GF-D8 (cell line): ENCODE data around the gene USP32.
A peak's percentile ranks its signal among the peaks of the same experiment; 100 is the strongest.
"Not testable (repeated sequence)": the region's sequence is repeated elsewhere in the genome, so short reads cannot be mapped to it uniquely, and the experiment has no call there.

Experiments
- DNase-seq: peaks from one replicate; lab custom pipeline; 2025; lab: John Stamatoyannopoulos, UW

The USP32 gene

DNA sequence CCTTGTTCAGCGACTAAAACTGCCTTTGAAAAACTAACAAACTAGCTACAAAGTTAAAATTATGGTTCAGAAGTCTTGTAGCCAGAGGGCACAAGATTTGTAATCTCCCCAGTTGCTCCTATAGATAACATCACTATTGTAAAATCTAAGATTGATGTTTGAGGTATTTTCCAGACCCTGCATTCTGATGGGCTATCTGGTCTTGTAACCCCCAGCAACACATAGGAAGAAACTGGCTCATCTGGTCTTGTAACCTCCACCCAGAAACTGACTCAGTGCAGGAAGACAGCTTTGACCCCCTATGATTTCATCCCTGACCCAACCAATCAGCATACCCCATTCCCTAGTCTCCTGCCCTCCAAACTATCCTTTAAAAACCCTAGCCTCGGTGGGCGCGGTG is 18.1 kb upstream of the USP32 start:
- no peak for DNase-seq

DNA sequence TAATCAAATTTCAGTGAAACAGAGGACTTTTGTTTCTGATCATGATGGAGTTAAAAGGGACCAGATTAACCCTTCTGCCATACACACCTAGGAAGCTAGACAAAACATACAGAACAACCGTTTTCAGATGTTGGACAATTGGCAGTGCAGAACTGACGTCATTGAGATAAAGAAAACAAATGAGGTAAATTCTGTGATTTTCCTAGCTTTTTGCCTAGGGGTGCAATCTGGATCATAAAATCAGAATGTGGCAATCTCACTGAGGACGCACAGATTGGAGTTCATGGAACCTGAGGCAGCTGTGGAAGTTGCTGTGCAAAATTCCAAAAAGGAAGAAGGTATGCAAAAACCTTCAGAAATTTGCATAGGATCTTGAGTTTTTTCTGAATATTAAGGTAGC is 15.0 kb upstream of the USP32 start:
- DNase-seq: no peak

DNA sequence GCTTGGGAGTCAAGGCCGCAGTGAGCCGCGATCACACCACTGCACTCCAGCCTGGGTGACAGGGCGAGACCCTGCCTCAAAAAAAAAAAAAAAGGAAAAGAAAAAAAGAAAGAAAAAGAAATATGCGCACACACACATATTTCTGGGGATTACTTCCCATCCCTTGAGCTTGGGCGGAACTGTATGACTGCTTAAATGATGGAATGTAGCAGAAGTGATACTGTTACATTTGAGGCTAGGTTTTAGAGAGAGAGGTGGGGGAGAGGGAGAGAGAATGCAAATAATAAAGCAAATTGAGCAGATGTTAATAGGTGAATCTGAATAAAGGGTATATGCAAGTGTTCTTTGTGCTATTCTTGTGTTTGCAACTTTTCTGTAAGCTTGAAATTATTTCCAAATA is 12.0 kb upstream of the USP32 start:
- no peak for DNase-seq

- no peak for DNase-seq
Observed at GRCh38 chr17:60403523-60403810, 11.5 kb upstream of the USP32 start.

DNA sequence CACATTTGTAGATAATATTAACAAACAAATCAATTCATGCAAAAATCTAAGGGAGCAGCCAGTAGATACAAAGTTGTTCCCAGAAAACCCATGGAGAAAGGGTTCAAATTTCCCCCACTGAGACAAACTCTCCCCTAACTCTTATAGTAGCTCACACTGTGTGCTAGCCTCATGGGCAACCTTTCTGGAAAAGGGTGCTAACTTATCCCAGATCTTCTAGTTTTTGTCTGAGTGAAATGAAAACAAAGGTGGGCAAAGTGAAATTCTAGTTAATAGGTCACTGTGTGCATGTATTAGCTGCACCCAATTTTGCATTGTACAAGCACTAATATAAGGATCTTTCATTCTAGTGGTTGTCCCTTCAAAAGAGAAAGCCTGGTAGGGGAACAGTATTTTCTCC is 9.9 kb upstream of the USP32 start:
- DNase-seq: no peak

- DNase-seq: peak; percentile 97
Observed at GRCh38 chr17:60398227-60398959, 6.5 kb upstream of the USP32 start.

DNA sequence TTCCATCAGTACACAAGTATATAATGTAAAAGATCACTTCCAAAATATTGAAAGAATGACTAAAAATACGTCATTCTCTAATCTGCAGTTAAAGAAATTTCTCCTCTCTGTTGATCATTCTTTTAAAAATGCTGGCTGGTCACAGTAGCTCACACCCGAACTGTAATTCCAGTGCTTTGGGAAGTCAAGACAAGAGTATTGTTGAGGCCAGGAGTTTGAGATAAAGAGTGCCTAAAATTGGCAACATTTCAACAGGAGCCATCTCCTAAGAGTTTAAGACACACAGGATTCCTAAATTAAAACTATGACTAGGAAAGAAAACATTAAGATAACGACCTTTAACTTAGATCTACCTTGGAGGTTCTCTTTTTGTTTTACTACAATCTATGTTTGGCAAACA is 4.5 kb upstream of the USP32 start:
- DNase-seq: no peak

- DNase-seq: peak; percentile 22
Observed at GRCh38 chr17:60395508-60396065, 3.7 kb upstream of the USP32 start.

DNA sequence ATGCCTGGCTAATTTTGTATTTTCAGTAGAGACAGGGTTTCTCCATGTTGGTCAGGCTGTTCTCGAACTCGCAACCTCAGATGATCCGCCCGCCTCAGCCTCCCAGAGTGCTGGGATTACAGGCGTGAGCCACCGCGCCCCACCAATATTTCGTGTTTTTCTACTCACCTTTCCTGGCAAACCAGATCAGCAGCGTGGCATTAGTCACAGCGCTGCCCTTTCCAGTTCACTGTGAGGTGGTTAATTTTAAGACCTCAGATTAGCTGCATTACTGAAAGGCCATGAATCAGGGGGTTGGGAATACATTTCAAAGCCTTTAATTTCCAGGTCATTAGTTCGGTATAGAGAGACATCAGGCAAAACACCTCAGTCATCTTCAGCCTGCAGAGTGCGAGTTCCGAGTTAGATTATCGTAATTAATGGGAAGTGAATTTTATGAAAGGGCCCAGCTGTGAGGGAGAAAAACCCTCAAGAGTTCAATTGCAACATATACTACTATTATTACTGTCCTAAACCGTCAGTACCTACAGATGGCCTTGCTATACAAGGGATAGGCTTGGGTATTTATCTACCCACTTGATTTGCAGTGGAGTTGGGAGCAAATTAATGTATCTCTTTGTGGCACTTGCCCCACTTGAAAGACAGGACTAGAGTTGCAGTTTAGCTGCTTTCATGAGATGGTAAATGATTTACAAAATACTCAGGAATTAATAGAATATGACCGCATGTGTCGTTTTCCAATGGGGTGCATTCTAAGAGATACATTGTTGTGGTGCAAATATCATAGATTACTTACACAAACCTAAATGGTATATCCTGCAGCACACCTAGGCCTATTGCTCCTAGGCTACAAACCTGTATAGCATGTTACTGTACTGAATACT is 2.1 kb upstream of the USP32 start:
- peak; percentile 23 for DNase-seq

DNA sequence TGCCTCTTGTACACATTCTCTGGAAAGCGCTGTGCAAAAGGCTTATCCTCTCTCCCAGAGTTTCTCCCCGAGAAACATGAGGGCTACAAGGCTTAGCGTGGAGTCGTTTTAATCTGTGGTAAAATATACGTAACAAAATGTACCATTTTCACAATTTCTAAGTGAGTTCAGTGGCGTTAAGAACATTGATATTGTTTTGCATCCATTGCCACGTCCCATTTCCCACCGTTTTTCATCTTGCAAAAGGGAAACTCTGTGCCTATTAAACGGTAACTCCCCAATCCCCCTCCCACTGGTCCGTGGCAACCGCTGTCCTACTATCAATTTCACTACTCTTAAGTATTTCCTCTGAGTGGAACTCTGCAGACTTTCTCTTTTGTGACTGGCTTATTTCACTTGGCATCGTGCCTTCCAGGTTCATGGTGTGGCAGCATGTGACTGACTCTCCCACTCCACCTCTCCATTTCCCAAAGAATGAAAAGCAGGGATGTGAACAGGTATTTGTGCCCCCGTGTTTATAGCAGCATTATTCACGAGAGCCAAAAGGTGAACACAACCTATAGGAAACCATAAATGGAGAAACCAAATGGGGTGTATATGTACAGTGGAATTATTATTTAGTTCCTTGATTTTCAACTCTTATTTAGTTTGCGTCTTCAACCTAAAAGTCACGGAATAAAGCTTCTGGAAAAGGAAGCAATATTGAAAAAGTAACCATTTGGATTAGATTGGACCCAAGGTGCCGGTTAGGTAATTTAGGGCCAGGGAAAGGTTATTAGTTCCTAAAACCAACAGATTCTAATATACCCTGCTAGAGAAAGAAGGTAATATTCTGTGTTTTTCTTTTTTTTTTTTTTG is 1.1 kb upstream of the USP32 start:
- DNase-seq: peak; percentile 84

DNA sequence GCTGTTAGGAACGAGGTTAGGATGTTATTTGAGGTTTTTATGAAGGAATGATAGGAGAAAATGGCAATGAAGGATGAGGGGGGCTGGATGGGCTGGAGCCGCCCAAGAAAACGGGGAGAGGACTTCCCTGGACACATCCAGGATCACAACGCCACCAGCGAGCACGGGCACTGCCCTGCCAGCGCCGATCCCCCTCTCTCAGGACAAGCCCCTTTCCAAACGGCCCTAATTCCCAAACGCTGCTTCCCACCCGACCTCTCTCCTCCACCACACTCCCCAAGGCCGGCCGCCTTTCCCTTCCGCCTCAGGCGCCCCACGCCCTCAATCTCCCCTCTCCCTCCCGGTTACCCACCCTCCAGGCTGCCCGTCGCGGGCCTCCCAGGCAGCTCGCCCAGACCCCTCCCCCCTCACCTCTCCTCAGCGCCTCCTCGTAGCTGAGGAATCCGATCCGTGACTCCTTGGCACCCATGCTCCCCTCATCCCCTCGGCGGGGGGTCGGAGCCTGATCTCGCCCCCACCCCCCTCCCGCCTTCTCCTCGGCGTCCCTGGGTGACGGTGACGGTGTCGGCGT is 377 bp downstream of the USP32 start:
- DNase-seq: no peak

GRCh38 chr17:60390925-60391470 is 935 bp downstream of the USP32 start:
- DNase-seq: peak; percentile 30

GRCh38 chr17:60390186-60390585 is 1.7 kb downstream of the USP32 start:
- peak; percentile 39 for DNase-seq

GRCh38 chr17:60388742-60389141 is 3.2 kb downstream of the USP32 start:
- DNase-seq: no peak

DNA sequence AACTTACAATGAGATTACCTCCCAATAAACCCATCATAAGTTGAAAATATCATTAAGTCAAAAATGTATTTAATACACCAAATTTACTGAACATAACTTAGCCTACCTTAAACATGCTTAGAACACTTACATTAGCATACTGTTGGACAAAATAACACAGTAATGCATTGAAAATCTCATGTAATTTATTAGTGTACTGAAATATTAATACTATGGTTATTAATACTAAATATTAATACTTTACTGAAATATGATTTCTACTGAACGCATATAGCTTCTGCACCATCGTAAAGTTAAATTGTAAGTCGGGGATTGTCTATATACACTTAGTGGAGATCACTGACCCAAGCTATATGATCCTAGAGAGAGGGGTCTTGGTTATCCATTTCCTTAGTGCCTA is 4.3 kb downstream of the USP32 start:
- DNase-seq: no peak

DNA sequence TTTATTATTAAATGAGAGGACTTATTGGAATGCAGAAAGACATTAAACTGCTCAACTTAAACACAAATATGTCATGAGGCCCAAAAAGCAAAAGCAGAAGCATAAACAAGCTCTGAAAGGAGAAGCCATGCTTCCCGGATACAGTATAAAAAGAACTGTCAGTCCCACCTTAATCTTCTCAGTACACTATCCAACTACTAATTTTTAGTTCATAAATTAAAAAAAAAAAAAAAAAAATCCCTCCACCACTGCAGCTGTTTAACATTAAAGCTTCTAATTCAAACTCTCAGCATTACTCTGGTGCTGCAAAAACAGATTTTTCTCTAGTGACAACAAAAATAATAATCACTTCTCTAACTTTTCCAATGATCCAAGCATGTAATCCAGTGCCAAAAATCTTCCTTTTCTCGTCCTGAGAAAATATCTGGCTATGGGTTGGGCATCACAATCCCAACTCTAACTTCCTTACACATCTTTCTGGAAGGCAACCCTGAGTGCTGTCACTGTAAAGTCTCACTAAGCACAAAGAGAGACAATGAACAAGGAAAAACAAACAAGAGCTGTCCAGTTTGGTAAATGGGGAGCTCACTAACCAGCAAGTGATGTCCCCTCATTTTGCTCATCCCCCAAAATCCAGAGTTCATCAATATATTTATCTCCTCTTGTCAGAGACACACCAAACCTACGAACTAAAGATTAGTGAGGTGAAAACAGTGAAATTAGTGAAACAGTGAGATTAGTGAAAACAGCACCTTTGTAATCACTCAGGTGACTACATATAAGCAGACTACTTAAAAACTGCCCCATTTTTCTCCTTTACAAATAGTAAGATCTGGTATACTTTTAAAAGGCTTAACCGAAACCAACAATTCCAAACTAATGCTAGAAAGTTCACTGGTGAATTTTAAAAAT is 5.5 kb downstream of the USP32 start:
- DNase-seq: no peak

- not testable (repeated sequence) for DNase-seq
Observed at GRCh38 chr17:60384921-60385320, 7.0 kb downstream of the USP32 start.

DNA sequence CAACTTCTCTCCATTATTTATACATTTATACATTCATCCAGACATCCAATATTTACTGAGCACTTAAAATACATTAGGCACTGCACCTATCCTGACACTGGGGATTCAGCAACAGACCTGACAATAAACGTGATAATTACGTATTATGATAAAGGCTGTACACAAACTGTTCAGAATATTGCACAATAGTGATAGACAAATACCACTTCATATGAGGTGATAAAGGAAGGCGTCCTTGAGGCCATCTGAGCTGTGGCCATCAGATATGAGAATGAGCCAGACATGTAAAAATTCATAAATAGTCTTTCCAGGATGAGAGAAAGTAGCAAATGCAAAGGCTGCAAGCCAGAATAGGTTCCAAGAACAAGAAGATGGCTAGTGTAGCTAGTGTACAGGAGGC is 8.6 kb downstream of the USP32 start:
- DNase-seq: no peak

- DNase-seq: no peak
Observed at GRCh38 chr17:60381958-60382357, 10.0 kb downstream of the USP32 start.

DNA sequence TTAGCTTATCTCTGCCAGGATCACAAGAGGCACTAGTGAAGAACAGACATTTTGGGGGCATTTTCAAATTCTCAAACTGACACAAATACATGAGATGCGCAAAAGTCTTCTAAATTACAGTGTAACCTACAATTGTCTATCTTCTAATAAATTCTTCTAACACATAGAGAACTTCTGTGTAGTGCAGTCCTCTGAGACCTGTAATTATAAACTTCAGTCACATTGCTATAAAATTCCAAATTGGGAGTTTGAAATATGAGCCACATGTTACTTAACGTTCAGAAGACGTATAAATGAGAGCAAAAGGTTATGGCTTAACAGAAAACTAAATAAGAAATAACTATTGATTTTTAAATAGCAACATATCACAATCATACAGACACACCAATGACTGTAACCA is 12.5 kb downstream of the USP32 start:
- DNase-seq: not testable (repeated sequence)

DNA sequence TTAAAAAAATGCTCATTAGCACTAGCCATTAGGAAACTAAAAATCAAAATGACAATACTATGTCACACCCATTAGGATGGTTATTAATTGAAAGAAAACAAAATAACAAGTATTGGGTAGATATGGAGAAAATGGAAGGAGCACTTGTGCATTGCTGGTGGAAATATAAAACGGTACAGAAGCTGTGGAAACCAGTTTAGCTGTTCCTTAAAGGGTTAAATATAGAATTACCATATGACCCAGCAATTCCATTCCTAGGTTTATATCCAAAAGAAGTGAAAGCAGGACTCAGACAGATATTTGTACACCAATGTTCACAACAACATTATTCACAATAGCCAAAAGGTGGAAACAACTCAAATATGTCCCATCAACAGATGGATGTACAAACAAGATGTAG is 13.7 kb downstream of the USP32 start:
- not testable (repeated sequence) for DNase-seq
